Left lung (tissue), 10 donors: ENCODE data around the gene ALPL. TPM values are rescaled to one million over a fixed set of nuclear protein-coding genes. Genes with fewer than 3 reads are reported as not detected.

ENCODE experiments used
- ATAC-seq: fragments of 200-7000 bp; cut with Tn5 transposase; one replicate; pipeline ENCODE4 v1.9.1; 2020; ENCODE audit warnings: moderate library complexity
- DNase-seq, 4 donors: peaks; one replicate each; pipeline ENCODE4 v3.0.0-alpha.2; 2013 to 2020
- H3K27ac ChIP-seq, 2 donors: fragments of 200-600 bp; sonication (generic) in 1 of 2; one replicate each; pipeline versions ENCODE4 v1.5.0 to v1.8.0; 2020 to 2021
- H3K27me3 ChIP-seq, 2 donors: fragments of 200-600 bp; sonication (generic) in 1 of 2; one replicate each; pipeline versions ENCODE4 v1.5.0 to v1.8.0; 2020 to 2021
- H3K36me3 ChIP-seq, 2 donors: fragments of 200-600 bp; sonication (generic) in 1 of 2; one replicate each; pipeline versions ENCODE4 v1.5.0 to v1.8.0; 2020 to 2021
- H3K4me1 ChIP-seq, 2 donors: fragments of 200-600 bp; one replicate each; pipeline ENCODE4 v1.8.0; 2021
- H3K4me3 ChIP-seq, 2 donors: fragments of 200-600 bp; sonication (generic) in 1 of 2; one replicate each; pipeline versions ENCODE4 v1.5.0 to v1.8.0; 2020 to 2021; ENCODE audit warnings: mild to moderate bottlenecking in 1 of 2
- H3K9me3 ChIP-seq, 2 donors: fragments of 200-600 bp; sonication (generic) in 1 of 2; one replicate each; pipeline versions ENCODE4 v1.5.0 to v1.8.0; 2020 to 2021
- intact Hi-C, 2 donors: fragments of 100-400 bp; cut with DNase I; formaldehyde crosslinking; loops; one replicate each; pipeline versions ENCODE4 v1.11.2 to v1.14.2; 2022
- polyA plus RNA-seq, 6 donors: library from polyadenylated mRNA; unstranded; fragments of 120-200 nt; gene quantifications; one replicate each; pipeline ENCODE4 v1.2.1, GENCODE V29; 2013; ENCODE audit not compliant: insufficient read length in 6 of 6
- total RNA-seq, 2 donors: library from RNA; stranded (reverse); fragmentation: NEBNext Ultra II Directional; extraction: Animal tissue kit (Norgen Biotek cat#: 25700); gene quantifications; one replicate each; pipeline ENCODE4 v1.2.1, GENCODE V29; 2021
- TF ChIP-seq, protein P1 (sequence below), 2 donors: fragments of 200-600 bp; sonication (generic) in 1 of 2; IDR thresholded peaks; one replicate each; pipeline versions ENCODE4 v1.5.0 to v1.8.0; 2021; ENCODE audit warnings: antibody characterized with exemption in 2 of 2
- donor health status: DM: no; HTN: yes; CAD: no.
- donor health status: DM: no; HTN: no; CAD: no.

Gene ALPL
- total and polyA plus RNA-seq, 8 donors: 1.0 to 198 (median 1.5) TPM

DNA sequence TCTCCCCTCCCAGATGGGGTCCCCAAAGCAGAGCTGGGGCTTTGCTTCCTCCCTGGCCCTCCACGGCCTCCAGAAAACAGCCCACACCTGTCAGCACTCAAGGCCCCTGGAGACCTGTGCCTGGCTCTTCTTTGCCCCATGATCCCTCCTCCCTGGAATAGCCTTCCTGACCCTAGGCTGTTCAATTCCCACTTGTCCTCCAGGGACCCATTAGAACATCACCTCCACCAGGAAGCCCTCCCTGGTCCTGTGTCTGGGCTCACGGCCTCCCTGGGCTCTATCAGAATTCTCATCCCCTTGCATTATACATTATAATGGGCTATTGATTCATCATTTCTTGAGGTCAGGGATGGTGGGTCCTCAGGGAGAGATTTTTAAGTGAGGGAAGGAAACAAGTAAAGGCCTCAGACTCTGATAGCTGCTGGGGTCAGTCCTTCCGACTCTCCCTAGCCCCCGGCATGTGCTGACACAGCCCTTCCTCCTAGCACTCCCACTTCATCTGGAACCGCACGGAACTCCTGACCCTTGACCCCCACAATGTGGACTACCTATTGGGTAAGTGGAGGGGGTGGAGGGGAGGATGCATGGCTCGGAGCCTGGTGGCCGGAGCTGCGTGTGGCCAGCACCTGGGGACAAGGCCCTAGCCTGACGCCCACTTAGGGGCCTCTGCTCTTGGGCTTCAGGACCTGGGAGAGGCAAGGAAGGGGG, 60.8 kb downstream of the ALPL start:
- intact Hi-C loops: no loop called here
- peaks cover 0 to 14% of the 10 kb centered on the region in 2 donors for H3K27me3 ChIP-seq
- DNase-seq: peak in 1 of 4 donors; percentile 58
- H3K36me3 ChIP-seq: peaks cover 0 to 54% of the 10 kb centered on the region in 2 donors
- no peak overlapping the region for H3K4me3 ChIP-seq
- TF ChIP-seq, protein P1, sequence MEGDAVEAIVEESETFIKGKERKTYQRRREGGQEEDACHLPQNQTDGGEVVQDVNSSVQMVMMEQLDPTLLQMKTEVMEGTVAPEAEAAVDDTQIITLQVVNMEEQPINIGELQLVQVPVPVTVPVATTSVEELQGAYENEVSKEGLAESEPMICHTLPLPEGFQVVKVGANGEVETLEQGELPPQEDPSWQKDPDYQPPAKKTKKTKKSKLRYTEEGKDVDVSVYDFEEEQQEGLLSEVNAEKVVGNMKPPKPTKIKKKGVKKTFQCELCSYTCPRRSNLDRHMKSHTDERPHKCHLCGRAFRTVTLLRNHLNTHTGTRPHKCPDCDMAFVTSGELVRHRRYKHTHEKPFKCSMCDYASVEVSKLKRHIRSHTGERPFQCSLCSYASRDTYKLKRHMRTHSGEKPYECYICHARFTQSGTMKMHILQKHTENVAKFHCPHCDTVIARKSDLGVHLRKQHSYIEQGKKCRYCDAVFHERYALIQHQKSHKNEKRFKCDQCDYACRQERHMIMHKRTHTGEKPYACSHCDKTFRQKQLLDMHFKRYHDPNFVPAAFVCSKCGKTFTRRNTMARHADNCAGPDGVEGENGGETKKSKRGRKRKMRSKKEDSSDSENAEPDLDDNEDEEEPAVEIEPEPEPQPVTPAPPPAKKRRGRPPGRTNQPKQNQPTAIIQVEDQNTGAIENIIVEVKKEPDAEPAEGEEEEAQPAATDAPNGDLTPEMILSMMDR (IDR thresholded peaks at IDR 0.05): no peak
- no peak overlapping the region for H3K27ac ChIP-seq
- peaks cover 0 to 16% of the 10 kb centered on the region in 2 donors for H3K4me1 ChIP-seq
- ATAC-seq: no peak
- H3K9me3 ChIP-seq: no peaks in the 10 kb centered on the region

DNA sequence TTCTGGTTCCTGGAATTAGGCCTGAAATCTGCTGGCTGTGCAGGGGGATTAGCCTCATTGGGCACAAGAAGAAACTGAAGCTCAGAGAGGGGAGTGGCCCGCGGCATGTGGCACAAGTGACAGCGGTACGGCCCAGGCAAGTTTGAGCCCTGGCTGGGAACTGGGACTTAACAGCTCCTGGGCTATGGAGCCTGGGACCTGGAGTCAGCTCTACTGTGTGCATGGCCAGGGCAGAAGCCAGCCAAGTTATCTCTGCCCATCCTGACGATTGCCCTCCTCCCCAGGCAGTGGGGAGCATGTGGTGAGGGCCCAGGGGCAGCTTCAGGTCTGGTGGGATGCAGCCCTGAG, 61.3 kb downstream of the ALPL start:
- Histone ChIP-seq H3K4me1 (peaks cover 0 to 16% of the 10 kb centered on the region in 2 donors), H3K27ac (no peak overlapping the region), H3K4me3 (no peak overlapping the region), H3K27me3 (peaks cover 0 to 14% of the 10 kb centered on the region in 2 donors), H3K36me3 (peaks cover 0 to 54% of the 10 kb centered on the region in 2 donors), H3K9me3 (no peaks in the 10 kb centered on the region)
- DNase-seq: peak in 1 of 4 donors; percentile 60
- TF ChIP-seq, protein P1 (IDR thresholded peaks at IDR 0.05): no peak
- intact Hi-C loops: no loop called here
- no peak for ATAC-seq

DNA sequence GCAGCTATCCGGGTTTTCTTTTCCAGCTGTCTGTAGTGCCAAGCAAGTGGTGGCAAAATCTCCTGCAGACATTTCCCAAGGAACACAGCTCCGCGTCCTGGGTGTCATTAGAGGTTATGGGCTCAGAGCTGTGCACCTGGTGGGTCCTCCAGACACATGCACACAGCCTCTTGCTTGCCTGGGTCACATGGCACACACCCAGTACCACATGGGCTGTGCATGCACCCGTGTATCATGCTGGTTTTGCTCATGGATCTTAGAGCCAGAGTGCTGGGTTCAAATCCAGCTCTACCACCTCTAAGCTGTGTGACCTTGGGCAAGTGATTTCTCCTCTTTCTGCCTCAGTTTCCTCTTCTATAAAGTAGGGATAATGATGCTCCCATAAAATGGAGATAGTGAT, 61.7 kb downstream of the ALPL start:
- peaks cover 0 to 16% of the 10 kb centered on the region in 2 donors for H3K4me1 ChIP-seq
- H3K4me3 ChIP-seq: no peak overlapping the region
- TF ChIP-seq, protein P1 (IDR thresholded peaks at IDR 0.05): no peak
- no peaks in the 10 kb centered on the region for H3K9me3 ChIP-seq
- ATAC-seq (no peak), DNase-seq (no peak)
- peaks cover 0 to 54% of the 10 kb centered on the region in 2 donors for H3K36me3 ChIP-seq
- H3K27me3 ChIP-seq: peaks cover 0 to 14% of the 10 kb centered on the region in 2 donors
- no peak overlapping the region for H3K27ac ChIP-seq
- intact Hi-C loops: no loop called here

DNA sequence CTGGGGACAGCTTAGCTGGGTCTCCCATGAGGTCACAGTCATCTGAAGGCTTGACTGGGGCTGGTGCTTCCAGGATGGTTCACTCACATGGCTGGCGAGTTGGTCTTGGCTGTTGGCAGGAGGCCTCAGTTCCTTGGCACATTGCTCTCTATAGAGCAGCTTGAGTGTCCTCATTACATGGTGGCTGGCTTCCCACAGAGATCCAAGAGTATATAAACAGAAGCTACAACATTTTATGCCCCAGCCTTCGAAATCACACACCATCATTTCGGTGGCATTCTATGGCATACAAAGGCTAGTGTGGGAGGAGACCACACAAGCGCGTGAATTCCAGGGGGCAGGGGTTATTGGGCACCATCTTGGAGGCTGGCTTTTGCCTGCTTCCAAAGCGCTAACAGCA, 63.0 kb downstream of the ALPL start:
- Histone ChIP-seq H3K27ac (no peak overlapping the region), H3K9me3 (no peaks in the 10 kb centered on the region), H3K4me3 (no peak overlapping the region), H3K36me3 (peaks cover 0 to 51% of the 10 kb centered on the region in 2 donors), H3K4me1 (peaks cover 0 to 16% of the 10 kb centered on the region in 2 donors), H3K27me3 (peaks cover 0 to 14% of the 10 kb centered on the region in 2 donors)
- DNase-seq: peak in 1 of 4 donors; percentile 2
- TF ChIP-seq, protein P1 (IDR thresholded peaks at IDR 0.05): no peak
- intact Hi-C loops: no loop called here
- no peak for ATAC-seq

DNA sequence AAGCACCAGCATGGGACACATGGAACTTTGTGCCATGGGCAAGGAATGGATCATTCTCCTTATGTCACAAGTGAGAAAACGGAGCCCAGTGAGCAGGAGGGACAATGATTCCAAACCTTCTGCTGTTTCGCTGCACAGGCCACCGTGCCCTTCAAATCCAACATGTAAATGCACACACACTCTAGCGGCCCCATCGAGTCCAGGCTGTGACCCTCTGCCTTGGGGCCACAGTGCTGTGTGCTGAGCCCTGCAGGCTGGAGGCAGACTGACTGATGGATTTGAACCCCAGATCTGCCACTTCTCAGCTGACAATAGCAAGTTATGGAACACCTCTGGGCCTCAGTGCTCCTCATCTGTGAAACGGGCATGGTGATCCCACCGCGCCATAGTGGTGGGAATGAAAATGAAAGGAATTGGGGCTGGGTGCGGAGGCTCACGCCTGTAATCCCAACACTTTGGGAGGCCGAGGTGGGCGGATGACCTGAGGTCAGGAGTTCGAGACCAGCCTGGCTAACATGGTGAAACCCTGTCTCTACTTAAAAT, 63.6 kb downstream of the ALPL start:
- ATAC-seq: no peak
- intact Hi-C loops: no loop called here
- no peaks in the 10 kb centered on the region for H3K9me3 ChIP-seq

More for the DNA sequence above, 63.6 kb downstream of the ALPL start:
- DNase-seq: peak in 1 of 4 donors; percentile 20
- TF ChIP-seq, protein P1 (IDR thresholded peaks at IDR 0.05): no peak
- peaks cover 0 to 51% of the 10 kb centered on the region in 2 donors for H3K36me3 ChIP-seq
- H3K27ac ChIP-seq: no peak overlapping the region
- no peak overlapping the region for H3K4me3 ChIP-seq
- peaks cover 0 to 16% of the 10 kb centered on the region in 2 donors for H3K4me1 ChIP-seq
- peaks cover 0 to 14% of the 10 kb centered on the region in 2 donors for H3K27me3 ChIP-seq
